Panc1 (cell line): ENCODE data around the gene FFAR1.

Experiments used
- POLR2AphosphoS5 ChIP-seq: IDR thresholded peaks from 2 replicates; pipeline ENCODE4 v1.6.1; 2012; ENCODE audit warnings: mild to moderate bottlenecking, low read depth, low read length, moderate library complexity
- TF ChIP-seq, protein P1 (sequence below): fragments of 450-650 bp; IDR thresholded peaks from 2 replicates; pipeline ENCODE4 v1.5.1; 2017; ENCODE audit warnings: mild to moderate bottlenecking

DNA sequence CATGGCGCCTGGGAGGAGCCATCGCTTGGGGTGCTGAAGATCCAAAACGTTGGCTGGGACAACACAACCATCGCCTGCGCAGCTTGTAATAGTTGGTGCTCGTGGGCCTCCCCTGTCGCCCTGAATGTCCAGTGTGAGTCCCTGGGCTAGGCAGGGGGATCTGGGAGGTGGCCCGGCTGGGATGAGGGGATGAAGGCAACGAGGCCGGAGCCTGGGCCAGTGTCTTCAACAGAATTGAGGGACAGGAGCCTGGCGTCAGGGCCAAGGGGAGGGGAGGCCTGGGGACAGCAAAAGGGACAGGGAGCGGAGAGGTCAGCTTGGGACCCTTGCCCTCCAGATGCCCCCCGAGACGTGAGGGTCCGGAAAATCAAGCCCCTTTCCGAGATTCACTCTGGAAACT is 6.7 kb upstream of the FFAR1 start:
- TF ChIP-seq, protein P1, sequence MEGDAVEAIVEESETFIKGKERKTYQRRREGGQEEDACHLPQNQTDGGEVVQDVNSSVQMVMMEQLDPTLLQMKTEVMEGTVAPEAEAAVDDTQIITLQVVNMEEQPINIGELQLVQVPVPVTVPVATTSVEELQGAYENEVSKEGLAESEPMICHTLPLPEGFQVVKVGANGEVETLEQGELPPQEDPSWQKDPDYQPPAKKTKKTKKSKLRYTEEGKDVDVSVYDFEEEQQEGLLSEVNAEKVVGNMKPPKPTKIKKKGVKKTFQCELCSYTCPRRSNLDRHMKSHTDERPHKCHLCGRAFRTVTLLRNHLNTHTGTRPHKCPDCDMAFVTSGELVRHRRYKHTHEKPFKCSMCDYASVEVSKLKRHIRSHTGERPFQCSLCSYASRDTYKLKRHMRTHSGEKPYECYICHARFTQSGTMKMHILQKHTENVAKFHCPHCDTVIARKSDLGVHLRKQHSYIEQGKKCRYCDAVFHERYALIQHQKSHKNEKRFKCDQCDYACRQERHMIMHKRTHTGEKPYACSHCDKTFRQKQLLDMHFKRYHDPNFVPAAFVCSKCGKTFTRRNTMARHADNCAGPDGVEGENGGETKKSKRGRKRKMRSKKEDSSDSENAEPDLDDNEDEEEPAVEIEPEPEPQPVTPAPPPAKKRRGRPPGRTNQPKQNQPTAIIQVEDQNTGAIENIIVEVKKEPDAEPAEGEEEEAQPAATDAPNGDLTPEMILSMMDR, result no peak
- TF ChIP-seq POLR2AphosphoS5, result no peak
